ENCODE results near the gene PCOLCE2.

- TF ChIP-seq CTCF (IDR thresholded peaks at IDR 0.05), result no peak
- no peak for TF ChIP-seq EP300 (IDR thresholded peaks at IDR 0.05)
Observed at GRCh38 chr3:142875099-142875498, 13.8 kb downstream of the PCOLCE2 start.

Measured in ovary (tissue), 3 donors.